A549 (cell line): Measurements from ENCODE around the gene POLD4.

Source experiments
- CBX2 ChIP-seq: fragments of 200-600 bp; sonication (generic); IDR thresholded peaks from 2 replicates; pipeline ENCODE4 v1.6.1; 2016; ENCODE audit warnings: low read depth, mild to moderate bottlenecking, borderline replicate concordance
- ESRRA ChIP-seq: fragments of 150-350 bp; IDR thresholded peaks from 2 replicates; pipeline ENCODE4 v1.6.1; 2014; ENCODE audit warnings: mild to moderate bottlenecking, low read length, borderline replicate concordance
- JUN ChIP-seq, 2 experiments: fragments of >200 bp; sonication (Bioruptor Twin); formaldehyde crosslinking; IDR thresholded peaks; 2 replicates in 1 of 2; 3 replicates in 1 of 2; pipeline ENCODE4 v1.6.1; 2016 to 2017
- MYC ChIP-seq: IDR thresholded peaks from 2 replicates; pipeline ENCODE4 v1.6.1; 2012; ENCODE audit warnings: mild to moderate bottlenecking, inconsistent platforms, low read length, improper control_type of control experiment, borderline replicate concordance
- POLR2A ChIP-seq: IDR thresholded peaks from 2 replicates; pipeline ENCODE4 v1.6.1; 2012; ENCODE audit warnings: mild to moderate bottlenecking, low read length
- POLR2AphosphoS2 ChIP-seq: conservative IDR thresholded peaks from 2 replicates; pipeline ENCODE4 v1.6.1; 2012; ENCODE audit warnings: low read length, improper control_type of control experiment, inconsistent platforms
- SMC3 ChIP-seq: fragments of >200 bp; sonication (Bioruptor Twin); formaldehyde crosslinking; IDR thresholded peaks from 3 replicates; pipeline ENCODE4 v1.6.1; 2018; ENCODE audit warnings: inconsistent platforms
- TF ChIP-seq, protein P1 (sequence below): fragments of >200 bp; sonication (Bioruptor Twin); formaldehyde crosslinking; IDR thresholded peaks from 3 replicates; pipeline ENCODE4 v1.5.1; 2016
- TF ChIP-seq, protein P2 (sequence below): fragments of 200-600 bp; sonication (generic); IDR thresholded peaks from 2 replicates; pipeline ENCODE4 v1.6.1; 2016; ENCODE audit warnings: antibody characterized with exemption, mild to moderate bottlenecking, moderate library complexity
- TF ChIP-seq, protein P3 (sequence below): IDR thresholded peaks from 2 replicates; pipeline ENCODE4 v1.6.1; 2012
- TF ChIP-seq, protein P4 (sequence below): fragments of >200 bp; sonication (Bioruptor Twin); formaldehyde crosslinking; IDR thresholded peaks from 3 replicates; pipeline ENCODE4 v1.6.1; 2016

DNA sequence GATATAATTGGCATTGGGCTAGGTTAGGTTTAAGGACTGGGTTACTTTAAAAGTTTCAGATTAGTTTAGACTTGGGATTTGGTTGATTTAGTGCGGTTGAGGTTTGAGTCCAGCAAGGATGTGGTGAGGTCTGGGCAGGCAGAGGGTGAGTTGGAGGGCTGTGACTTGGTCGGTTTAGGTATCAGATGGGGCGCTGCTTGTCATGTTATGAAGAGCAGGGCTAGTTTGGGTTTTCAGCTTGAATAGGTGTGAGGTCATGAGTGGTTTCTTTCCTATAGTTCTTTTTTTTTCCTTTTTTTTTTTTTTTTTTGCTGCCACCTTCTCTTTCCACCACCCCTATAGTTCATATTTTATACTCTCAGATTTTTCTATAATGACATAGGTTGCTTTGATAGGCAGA lies 15.3 kb upstream of the POLD4 start:
- TF ChIP-seq ESRRA (no peak), CBX2 (no peak), POLR2AphosphoS2 (no peak), POLR2A (no peak), JUN (IDR thresholded peaks at IDR 0.05) (no peak; a peak in 1 of 5 replicates), SMC3 (no peak), MYC (no peak)
- TF ChIP-seq, protein P1, sequence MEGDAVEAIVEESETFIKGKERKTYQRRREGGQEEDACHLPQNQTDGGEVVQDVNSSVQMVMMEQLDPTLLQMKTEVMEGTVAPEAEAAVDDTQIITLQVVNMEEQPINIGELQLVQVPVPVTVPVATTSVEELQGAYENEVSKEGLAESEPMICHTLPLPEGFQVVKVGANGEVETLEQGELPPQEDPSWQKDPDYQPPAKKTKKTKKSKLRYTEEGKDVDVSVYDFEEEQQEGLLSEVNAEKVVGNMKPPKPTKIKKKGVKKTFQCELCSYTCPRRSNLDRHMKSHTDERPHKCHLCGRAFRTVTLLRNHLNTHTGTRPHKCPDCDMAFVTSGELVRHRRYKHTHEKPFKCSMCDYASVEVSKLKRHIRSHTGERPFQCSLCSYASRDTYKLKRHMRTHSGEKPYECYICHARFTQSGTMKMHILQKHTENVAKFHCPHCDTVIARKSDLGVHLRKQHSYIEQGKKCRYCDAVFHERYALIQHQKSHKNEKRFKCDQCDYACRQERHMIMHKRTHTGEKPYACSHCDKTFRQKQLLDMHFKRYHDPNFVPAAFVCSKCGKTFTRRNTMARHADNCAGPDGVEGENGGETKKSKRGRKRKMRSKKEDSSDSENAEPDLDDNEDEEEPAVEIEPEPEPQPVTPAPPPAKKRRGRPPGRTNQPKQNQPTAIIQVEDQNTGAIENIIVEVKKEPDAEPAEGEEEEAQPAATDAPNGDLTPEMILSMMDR, result no peak
- TF ChIP-seq, protein P2, sequence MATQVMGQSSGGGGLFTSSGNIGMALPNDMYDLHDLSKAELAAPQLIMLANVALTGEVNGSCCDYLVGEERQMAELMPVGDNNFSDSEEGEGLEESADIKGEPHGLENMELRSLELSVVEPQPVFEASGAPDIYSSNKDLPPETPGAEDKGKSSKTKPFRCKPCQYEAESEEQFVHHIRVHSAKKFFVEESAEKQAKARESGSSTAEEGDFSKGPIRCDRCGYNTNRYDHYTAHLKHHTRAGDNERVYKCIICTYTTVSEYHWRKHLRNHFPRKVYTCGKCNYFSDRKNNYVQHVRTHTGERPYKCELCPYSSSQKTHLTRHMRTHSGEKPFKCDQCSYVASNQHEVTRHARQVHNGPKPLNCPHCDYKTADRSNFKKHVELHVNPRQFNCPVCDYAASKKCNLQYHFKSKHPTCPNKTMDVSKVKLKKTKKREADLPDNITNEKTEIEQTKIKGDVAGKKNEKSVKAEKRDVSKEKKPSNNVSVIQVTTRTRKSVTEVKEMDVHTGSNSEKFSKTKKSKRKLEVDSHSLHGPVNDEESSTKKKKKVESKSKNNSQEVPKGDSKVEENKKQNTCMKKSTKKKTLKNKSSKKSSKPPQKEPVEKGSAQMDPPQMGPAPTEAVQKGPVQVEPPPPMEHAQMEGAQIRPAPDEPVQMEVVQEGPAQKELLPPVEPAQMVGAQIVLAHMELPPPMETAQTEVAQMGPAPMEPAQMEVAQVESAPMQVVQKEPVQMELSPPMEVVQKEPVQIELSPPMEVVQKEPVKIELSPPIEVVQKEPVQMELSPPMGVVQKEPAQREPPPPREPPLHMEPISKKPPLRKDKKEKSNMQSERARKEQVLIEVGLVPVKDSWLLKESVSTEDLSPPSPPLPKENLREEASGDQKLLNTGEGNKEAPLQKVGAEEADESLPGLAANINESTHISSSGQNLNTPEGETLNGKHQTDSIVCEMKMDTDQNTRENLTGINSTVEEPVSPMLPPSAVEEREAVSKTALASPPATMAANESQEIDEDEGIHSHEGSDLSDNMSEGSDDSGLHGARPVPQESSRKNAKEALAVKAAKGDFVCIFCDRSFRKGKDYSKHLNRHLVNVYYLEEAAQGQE, result no peak
- TF ChIP-seq, protein P3, sequence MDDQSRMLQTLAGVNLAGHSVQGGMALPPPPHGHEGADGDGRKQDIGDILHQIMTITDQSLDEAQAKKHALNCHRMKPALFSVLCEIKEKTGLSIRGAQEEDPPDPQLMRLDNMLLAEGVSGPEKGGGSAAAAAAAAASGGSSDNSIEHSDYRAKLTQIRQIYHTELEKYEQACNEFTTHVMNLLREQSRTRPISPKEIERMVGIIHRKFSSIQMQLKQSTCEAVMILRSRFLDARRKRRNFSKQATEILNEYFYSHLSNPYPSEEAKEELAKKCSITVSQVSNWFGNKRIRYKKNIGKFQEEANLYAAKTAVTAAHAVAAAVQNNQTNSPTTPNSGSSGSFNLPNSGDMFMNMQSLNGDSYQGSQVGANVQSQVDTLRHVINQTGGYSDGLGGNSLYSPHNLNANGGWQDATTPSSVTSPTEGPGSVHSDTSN, result no peak
- TF ChIP-seq, protein P4, sequence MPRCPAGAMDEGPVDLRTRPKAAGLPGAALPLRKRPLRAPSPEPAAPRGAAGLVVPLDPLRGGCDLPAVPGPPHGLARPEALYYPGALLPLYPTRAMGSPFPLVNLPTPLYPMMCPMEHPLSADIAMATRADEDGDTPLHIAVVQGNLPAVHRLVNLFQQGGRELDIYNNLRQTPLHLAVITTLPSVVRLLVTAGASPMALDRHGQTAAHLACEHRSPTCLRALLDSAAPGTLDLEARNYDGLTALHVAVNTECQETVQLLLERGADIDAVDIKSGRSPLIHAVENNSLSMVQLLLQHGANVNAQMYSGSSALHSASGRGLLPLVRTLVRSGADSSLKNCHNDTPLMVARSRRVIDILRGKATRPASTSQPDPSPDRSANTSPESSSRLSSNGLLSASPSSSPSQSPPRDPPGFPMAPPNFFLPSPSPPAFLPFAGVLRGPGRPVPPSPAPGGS, result no peak
